Measurements from ENCODE around the gene ANO9. TPM values are rescaled to one million over a fixed set of nuclear protein-coding genes. Genes with fewer than 3 reads are reported as not detected.

Gene ANO9
- total RNA-seq, 4 donors from 2014 or later, result 0.59 to 8.2 (median 1.1) TPM

DNA sequence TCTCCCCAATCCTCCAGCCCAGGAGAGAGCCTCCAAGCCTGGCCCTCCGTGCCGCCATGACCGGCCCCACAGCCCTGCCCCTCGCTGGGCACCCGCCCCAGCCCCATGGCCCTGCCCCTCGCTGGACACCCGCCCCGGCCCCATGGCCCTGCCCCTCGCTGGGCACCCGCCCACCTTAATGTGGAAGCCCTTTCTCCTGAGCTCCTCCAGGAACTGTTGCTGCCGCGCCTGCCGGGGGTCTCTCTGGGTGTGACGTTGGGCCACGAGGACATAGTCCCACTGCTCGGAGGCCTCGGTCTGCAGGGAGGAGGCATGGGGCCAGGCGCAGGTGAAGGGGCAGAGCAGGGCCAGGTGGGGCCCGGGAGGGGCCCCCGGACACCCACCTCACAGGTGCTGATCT is 8.2 kb downstream of the ANO9 start:
- Histone ChIP-seq H3K27me3 (no peaks in the 10 kb centered on the region), H3K36me3 (no peaks in the 10 kb centered on the region), H3K4me1 (no peaks in the 10 kb centered on the region), H3K9me3 (no peaks in the 10 kb centered on the region), H3K27ac (no peak overlapping the region), H3K4me3 (no peak overlapping the region)
- TF ChIP-seq, protein P1, sequence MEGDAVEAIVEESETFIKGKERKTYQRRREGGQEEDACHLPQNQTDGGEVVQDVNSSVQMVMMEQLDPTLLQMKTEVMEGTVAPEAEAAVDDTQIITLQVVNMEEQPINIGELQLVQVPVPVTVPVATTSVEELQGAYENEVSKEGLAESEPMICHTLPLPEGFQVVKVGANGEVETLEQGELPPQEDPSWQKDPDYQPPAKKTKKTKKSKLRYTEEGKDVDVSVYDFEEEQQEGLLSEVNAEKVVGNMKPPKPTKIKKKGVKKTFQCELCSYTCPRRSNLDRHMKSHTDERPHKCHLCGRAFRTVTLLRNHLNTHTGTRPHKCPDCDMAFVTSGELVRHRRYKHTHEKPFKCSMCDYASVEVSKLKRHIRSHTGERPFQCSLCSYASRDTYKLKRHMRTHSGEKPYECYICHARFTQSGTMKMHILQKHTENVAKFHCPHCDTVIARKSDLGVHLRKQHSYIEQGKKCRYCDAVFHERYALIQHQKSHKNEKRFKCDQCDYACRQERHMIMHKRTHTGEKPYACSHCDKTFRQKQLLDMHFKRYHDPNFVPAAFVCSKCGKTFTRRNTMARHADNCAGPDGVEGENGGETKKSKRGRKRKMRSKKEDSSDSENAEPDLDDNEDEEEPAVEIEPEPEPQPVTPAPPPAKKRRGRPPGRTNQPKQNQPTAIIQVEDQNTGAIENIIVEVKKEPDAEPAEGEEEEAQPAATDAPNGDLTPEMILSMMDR (IDR thresholded peaks at IDR 0.05), result no peak
- no peak for TF ChIP-seq POLR2A (IDR thresholded peaks at IDR 0.05)
- intact Hi-C loops (cut with DNase I; ENCODE audit: low total_unique reads), result no loop called here
- no peak for DNase-seq

DNA sequence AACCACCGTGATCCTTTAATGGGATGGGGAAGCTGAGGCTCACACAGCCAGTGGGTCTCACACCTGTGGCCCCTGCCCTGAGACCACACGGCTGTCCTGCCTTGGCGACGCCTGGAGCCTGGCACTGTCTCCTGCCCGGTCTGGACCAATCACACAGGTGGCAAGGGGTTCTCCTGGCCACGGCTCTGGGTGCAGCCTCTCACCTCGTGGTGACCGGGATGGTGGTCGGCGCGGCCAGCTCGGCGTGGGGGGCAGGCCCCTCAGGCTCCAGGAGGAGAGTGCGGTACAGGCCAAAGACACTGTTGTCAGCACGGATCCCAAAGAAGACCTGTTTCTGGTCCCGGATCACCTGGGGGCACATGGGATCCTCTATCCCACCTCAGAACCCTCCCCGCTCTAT is 8.7 kb downstream of the ANO9 start:
- Histone ChIP-seq H3K36me3 (no peaks in the 10 kb centered on the region), H3K9me3 (no peaks in the 10 kb centered on the region), H3K4me1 (no peaks in the 10 kb centered on the region), H3K4me3 (no peak overlapping the region), H3K27me3 (no peaks in the 10 kb centered on the region), H3K27ac (no peak overlapping the region)
- intact Hi-C loops (cut with DNase I; ENCODE audit: low total_unique reads), result no loop called here
- TF ChIP-seq, protein P1 (IDR thresholded peaks at IDR 0.05), result no peak
- TF ChIP-seq POLR2A (IDR thresholded peaks at IDR 0.05), result no peak
- DNase-seq, result no peak

DNA sequence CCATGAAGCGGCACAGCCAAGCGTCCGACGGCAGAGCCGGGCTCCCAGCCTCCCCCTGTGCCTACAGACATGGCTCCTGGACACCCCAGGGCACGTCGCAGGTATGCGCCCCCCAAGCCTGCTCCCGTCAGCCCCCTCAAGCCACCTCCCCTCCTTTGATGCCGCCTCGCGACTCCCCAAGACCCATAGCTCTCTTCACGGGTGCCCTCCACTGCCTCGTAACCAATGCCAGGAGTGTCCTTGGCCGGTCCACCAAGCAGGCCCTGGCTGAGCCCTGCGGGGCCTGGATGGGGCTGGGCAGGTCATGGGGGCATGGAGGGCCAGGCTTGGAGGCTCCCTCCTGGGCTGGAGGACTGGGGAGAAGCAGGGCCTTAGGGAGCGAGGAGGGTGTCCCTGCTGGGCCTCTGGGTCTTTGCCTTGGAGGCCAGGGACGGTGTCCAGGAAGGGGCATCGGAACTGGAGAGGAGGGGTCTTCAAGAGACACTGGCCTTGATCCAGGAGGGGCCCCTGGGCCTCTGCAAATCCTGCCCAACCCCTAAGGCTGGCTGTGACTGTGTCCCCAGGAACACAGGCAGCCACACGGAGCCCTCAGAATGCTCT is 9.2 kb downstream of the ANO9 start:
- H3K27me3 ChIP-seq, result no peaks in the 10 kb centered on the region
- no peak for DNase-seq
- no peak overlapping the region for H3K4me3 ChIP-seq
- H3K27ac ChIP-seq, result no peak overlapping the region
- H3K36me3 ChIP-seq, result no peaks in the 10 kb centered on the region
- no peaks in the 10 kb centered on the region for H3K4me1 ChIP-seq
- TF ChIP-seq, protein P1 (IDR thresholded peaks at IDR 0.05), result no peak
- TF ChIP-seq POLR2A (IDR thresholded peaks at IDR 0.05), result no peak
- no peaks in the 10 kb centered on the region for H3K9me3 ChIP-seq
- intact Hi-C loops (cut with DNase I; ENCODE audit: low total_unique reads), result no loop called here

DNA sequence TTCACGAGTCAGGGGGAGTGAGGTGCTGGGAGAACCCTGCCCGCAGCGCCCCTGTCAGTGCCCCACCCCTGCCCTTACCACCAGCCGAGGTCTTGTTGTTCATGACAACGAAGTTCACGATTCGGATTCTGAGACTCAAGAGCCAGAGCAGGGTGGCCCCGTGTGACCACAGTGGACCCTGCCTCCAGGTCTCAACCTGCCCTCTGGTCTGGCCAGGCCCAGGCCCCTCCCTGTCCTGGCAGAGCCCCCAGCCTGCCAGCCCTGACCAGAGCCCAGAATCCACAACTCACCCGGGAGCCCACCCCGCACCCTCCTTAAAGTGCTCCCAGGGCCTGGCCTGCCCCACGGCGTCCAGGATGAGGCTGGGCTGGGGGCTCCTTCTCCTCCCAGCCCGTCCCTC is 9.9 kb downstream of the ANO9 start:
- H3K36me3 ChIP-seq, result no peaks in the 10 kb centered on the region
- no peak overlapping the region for H3K4me3 ChIP-seq
- H3K27ac ChIP-seq, result no peak overlapping the region
- no peak for DNase-seq
- intact Hi-C loops (cut with DNase I; ENCODE audit: low total_unique reads), result no loop called here
- H3K27me3 ChIP-seq, result no peaks in the 10 kb centered on the region
- TF ChIP-seq, protein P1 (IDR thresholded peaks at IDR 0.05), result no peak
- no peak for TF ChIP-seq POLR2A (IDR thresholded peaks at IDR 0.05)
- no peaks in the 10 kb centered on the region for H3K4me1 ChIP-seq
- no peaks in the 10 kb centered on the region for H3K9me3 ChIP-seq

DNA sequence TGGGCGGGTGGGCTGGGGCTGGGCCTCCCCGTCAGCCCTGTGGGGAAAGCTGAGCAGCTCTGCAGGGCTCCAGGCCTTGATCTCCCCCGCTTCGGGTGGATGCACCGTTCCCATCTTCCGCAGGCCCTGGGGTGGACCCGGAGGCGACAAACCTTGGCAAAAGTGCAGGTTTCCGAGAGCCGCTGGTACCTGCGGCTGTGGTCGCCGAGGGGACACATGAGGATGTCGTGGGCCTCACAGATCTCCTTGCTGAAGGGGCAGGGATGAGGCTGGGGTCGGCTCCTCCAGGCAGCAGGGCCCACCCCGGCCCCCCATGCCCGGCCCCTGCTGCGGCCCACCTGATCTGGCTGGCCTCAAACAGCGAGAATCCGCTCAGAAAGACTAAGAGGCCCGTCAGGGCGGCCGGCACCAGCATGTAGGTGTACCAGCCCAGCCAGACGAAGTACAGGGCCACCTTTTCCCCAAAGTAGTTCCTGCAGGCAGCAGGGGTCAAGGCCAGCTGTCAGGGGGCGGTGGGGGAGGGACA is 11.8 kb downstream of the ANO9 start:
- TF ChIP-seq, protein P1 (IDR thresholded peaks at IDR 0.05), result no peak
- no peak for TF ChIP-seq POLR2A (IDR thresholded peaks at IDR 0.05)
- H3K36me3 ChIP-seq, result no peaks in the 10 kb centered on the region
- no peak for DNase-seq
- no peaks in the 10 kb centered on the region for H3K4me1 ChIP-seq
- no peak overlapping the region for H3K27ac ChIP-seq
- no peaks in the 10 kb centered on the region for H3K27me3 ChIP-seq
- no peaks in the 10 kb centered on the region for H3K9me3 ChIP-seq
- intact Hi-C loops (cut with DNase I; ENCODE audit: low total_unique reads), result no loop called here
- no peak overlapping the region for H3K4me3 ChIP-seq
